SH-SY5Y (cell line): ENCODE measurements around the gene ZNF28.

Experiments used
- GATA2 ChIP-seq: IDR thresholded peaks from 2 replicates; pipeline ENCODE4 v1.6.1; 2011; ENCODE audit warnings: mild to moderate bottlenecking, low read depth, low read length
- GATA3 ChIP-seq: IDR thresholded peaks from 2 replicates; pipeline ENCODE4 v1.6.1; 2011; ENCODE audit warnings: low read depth, mild to moderate bottlenecking, low read length, moderate library complexity

DNA sequence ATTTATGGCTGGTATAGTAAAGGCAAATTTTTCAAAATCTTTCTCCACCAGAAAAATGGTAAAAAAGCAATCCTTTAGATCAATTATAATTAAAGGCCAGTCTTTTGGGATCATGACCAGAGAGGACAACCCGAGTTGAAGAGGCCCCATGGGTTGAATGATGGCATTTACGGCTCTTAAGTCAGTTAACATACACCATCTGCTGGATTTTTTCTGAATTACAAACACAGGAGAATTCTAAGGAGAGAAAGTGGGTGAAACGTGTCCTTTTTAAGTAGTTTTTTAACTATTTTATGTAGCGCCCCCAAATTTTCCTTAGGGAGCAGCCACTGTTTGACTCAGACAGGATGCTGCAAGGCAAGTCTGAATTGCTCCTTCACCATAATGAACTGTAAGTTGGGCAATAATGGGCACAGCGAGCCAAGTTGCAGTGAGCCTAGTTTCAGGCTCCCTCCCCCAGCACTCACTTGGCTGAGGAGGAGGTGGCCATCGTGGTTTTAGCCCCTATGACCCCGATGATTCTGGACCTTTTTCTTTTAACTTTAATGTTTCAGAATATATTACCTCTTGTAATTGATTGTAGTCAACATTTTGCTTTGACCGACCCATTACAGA is 73.0 kb downstream of the ZNF28 start:
- TF ChIP-seq GATA2 (no peak), GATA3 (no peak)
